ENCODE measurements around the gene AIG1.
"Not testable (repeated sequence)": the region's sequence is repeated elsewhere in the genome, so short reads cannot be mapped to it uniquely, and the experiment has no call there.

AIG1 gene

GRCh38 chr6:143078468-143079324 is 18.0 kb downstream of the AIG1 start:
- Histone ChIP-seq H3K27me3 (ENCODE audit: low read depth, low read length) (no peaks in the 10 kb centered on the region), H3K27ac (ENCODE audit: low read length) (no peak overlapping the region), H3K4me3 (ENCODE audit: low read depth in 1 of 2, low read length in 2 of 2) (no peak overlapping the region)

GRCh38 chr6:143079325-143079640 is 18.6 kb downstream of the AIG1 start:
- Histone ChIP-seq H3K4me1 (ENCODE audit: control insufficient read depth in 1 of 2, insufficient read depth in 2 of 2, low read length in 2 of 2) (no peaks in the 10 kb centered on the region), H3K4me3 (ENCODE audit: low read depth in 1 of 2, low read length in 2 of 2) (no peak overlapping the region), H3K9me3 (ENCODE audit: control insufficient read depth in 1 of 2, low read length in 2 of 2) (peaks cover 0 to 7% of the 10 kb centered on the region in 2 donors), H3K36me3 (ENCODE audit: control insufficient read depth in 1 of 2, insufficient read depth in 2 of 2, low read length in 2 of 2) (no peaks in the 10 kb centered on the region), H3K27ac (ENCODE audit: low read length) (no peak overlapping the region), H3K27me3 (ENCODE audit: low read depth, low read length) (no peaks in the 10 kb centered on the region)

More at GRCh38 chr6:143078468-143079324, 18.0 kb downstream of the AIG1 start:
- no peaks in the 10 kb centered on the region for H3K4me1 ChIP-seq (ENCODE audit: control insufficient read depth in 1 of 2, insufficient read depth in 2 of 2, low read length in 2 of 2)
- H3K9me3 ChIP-seq (ENCODE audit: control insufficient read depth in 1 of 2, low read length in 2 of 2), result peaks cover 0 to 7% of the 10 kb centered on the region in 2 donors
- no peaks in the 10 kb centered on the region for H3K36me3 ChIP-seq (ENCODE audit: control insufficient read depth in 1 of 2, insufficient read depth in 2 of 2, low read length in 2 of 2)

- not testable (repeated sequence) for H3K27me3 ChIP-seq (ENCODE audit: low read depth, low read length); H3K4me3 ChIP-seq (ENCODE audit: low read depth in 1 of 2, low read length in 2 of 2); H3K4me1 ChIP-seq (ENCODE audit: control insufficient read depth in 1 of 2, insufficient read depth in 2 of 2, low read length in 2 of 2); H3K9me3 ChIP-seq (ENCODE audit: control insufficient read depth in 1 of 2, low read length in 2 of 2); H3K36me3 ChIP-seq (ENCODE audit: control insufficient read depth in 1 of 2, insufficient read depth in 2 of 2, low read length in 2 of 2); H3K27ac ChIP-seq (ENCODE audit: low read length)
Observed at GRCh38 chr6:143082274-143082673, 21.6 kb downstream of the AIG1 start.

- not testable (repeated sequence) for H3K36me3 ChIP-seq (ENCODE audit: control insufficient read depth in 1 of 2, insufficient read depth in 2 of 2, low read length in 2 of 2); H3K4me3 ChIP-seq (ENCODE audit: low read depth in 1 of 2, low read length in 2 of 2); H3K4me1 ChIP-seq (ENCODE audit: control insufficient read depth in 1 of 2, insufficient read depth in 2 of 2, low read length in 2 of 2); H3K27ac ChIP-seq (ENCODE audit: low read length); H3K27me3 ChIP-seq (ENCODE audit: low read depth, low read length); H3K9me3 ChIP-seq (ENCODE audit: control insufficient read depth in 1 of 2, low read length in 2 of 2)
Observed at GRCh38 chr6:143084019-143084418, 23.3 kb downstream of the AIG1 start.

GRCh38 chr6:143087335-143087734 is 26.6 kb downstream of the AIG1 start:
- not testable (repeated sequence) for H3K36me3 ChIP-seq (ENCODE audit: control insufficient read depth in 1 of 2, insufficient read depth in 2 of 2, low read length in 2 of 2); H3K27me3 ChIP-seq (ENCODE audit: low read depth, low read length); H3K4me1 ChIP-seq (ENCODE audit: control insufficient read depth in 1 of 2, insufficient read depth in 2 of 2, low read length in 2 of 2); H3K27ac ChIP-seq (ENCODE audit: low read length); H3K9me3 ChIP-seq (ENCODE audit: control insufficient read depth in 1 of 2, low read length in 2 of 2); H3K4me3 ChIP-seq (ENCODE audit: low read depth in 1 of 2, low read length in 2 of 2)

- H3K9me3 ChIP-seq (ENCODE audit: control insufficient read depth in 1 of 2, low read length in 2 of 2), result no peaks in the 10 kb centered on the region
- H3K4me1 ChIP-seq (ENCODE audit: control insufficient read depth in 1 of 2, insufficient read depth in 2 of 2, low read length in 2 of 2), result no peaks in the 10 kb centered on the region
- no peaks in the 10 kb centered on the region for H3K27me3 ChIP-seq (ENCODE audit: low read depth, low read length)
- no peak overlapping the region for H3K4me3 ChIP-seq (ENCODE audit: low read depth in 1 of 2, low read length in 2 of 2)
- no peaks in the 10 kb centered on the region for H3K36me3 ChIP-seq (ENCODE audit: control insufficient read depth in 1 of 2, insufficient read depth in 2 of 2, low read length in 2 of 2)
- H3K27ac ChIP-seq (ENCODE audit: low read length), result no peak overlapping the region
Observed at GRCh38 chr6:143087856-143088255, 27.2 kb downstream of the AIG1 start.

GRCh38 chr6:143090314-143091044 is 29.8 kb downstream of the AIG1 start:
- no peaks in the 10 kb centered on the region for H3K27me3 ChIP-seq (ENCODE audit: low read depth, low read length)
- no peak overlapping the region for H3K4me3 ChIP-seq (ENCODE audit: low read depth in 1 of 2, low read length in 2 of 2)
- no peaks in the 10 kb centered on the region for H3K36me3 ChIP-seq (ENCODE audit: control insufficient read depth in 1 of 2, insufficient read depth in 2 of 2, low read length in 2 of 2)
- no peaks in the 10 kb centered on the region for H3K9me3 ChIP-seq (ENCODE audit: control insufficient read depth in 1 of 2, low read length in 2 of 2)
- no peak overlapping the region for H3K27ac ChIP-seq (ENCODE audit: low read length)
- H3K4me1 ChIP-seq (ENCODE audit: control insufficient read depth in 1 of 2, insufficient read depth in 2 of 2, low read length in 2 of 2), result no peaks in the 10 kb centered on the region

GRCh38 chr6:143092768-143093167 is 32.1 kb downstream of the AIG1 start:
- no peak overlapping the region for H3K4me3 ChIP-seq (ENCODE audit: low read depth in 1 of 2, low read length in 2 of 2)
- no peaks in the 10 kb centered on the region for H3K36me3 ChIP-seq (ENCODE audit: control insufficient read depth in 1 of 2, insufficient read depth in 2 of 2, low read length in 2 of 2)
- H3K4me1 ChIP-seq (ENCODE audit: control insufficient read depth in 1 of 2, insufficient read depth in 2 of 2, low read length in 2 of 2), result no peaks in the 10 kb centered on the region
- no peaks in the 10 kb centered on the region for H3K9me3 ChIP-seq (ENCODE audit: control insufficient read depth in 1 of 2, low read length in 2 of 2)
- H3K27ac ChIP-seq (ENCODE audit: low read length), result no peak overlapping the region
- H3K27me3 ChIP-seq (ENCODE audit: low read depth, low read length), result no peaks in the 10 kb centered on the region

GRCh38 chr6:143093290-143093689 is 32.6 kb downstream of the AIG1 start:
- H3K4me1 ChIP-seq (ENCODE audit: control insufficient read depth in 1 of 2, insufficient read depth in 2 of 2, low read length in 2 of 2), result no peaks in the 10 kb centered on the region

GRCh38 chr6:143096403-143096802 is 35.7 kb downstream of the AIG1 start:
- no peaks in the 10 kb centered on the region for H3K4me1 ChIP-seq (ENCODE audit: control insufficient read depth in 1 of 2, insufficient read depth in 2 of 2, low read length in 2 of 2)
- H3K9me3 ChIP-seq (ENCODE audit: control insufficient read depth in 1 of 2, low read length in 2 of 2), result no peaks in the 10 kb centered on the region
- no peaks in the 10 kb centered on the region for H3K27me3 ChIP-seq (ENCODE audit: low read depth, low read length)
- H3K4me3 ChIP-seq (ENCODE audit: low read depth in 1 of 2, low read length in 2 of 2), result no peak overlapping the region
- H3K36me3 ChIP-seq (ENCODE audit: control insufficient read depth in 1 of 2, insufficient read depth in 2 of 2, low read length in 2 of 2), result no peaks in the 10 kb centered on the region
- H3K27ac ChIP-seq (ENCODE audit: low read length), result no peak overlapping the region

More at GRCh38 chr6:143093290-143093689, 32.6 kb downstream of the AIG1 start:
- Histone ChIP-seq H3K4me3 (ENCODE audit: low read depth in 1 of 2, low read length in 2 of 2) (no peak overlapping the region), H3K36me3 (ENCODE audit: control insufficient read depth in 1 of 2, insufficient read depth in 2 of 2, low read length in 2 of 2) (no peaks in the 10 kb centered on the region), H3K27me3 (ENCODE audit: low read depth, low read length) (no peaks in the 10 kb centered on the region), H3K27ac (ENCODE audit: low read length) (no peak overlapping the region), H3K9me3 (ENCODE audit: control insufficient read depth in 1 of 2, low read length in 2 of 2) (no peaks in the 10 kb centered on the region)

GRCh38 chr6:143097224-143097795 is 36.6 kb downstream of the AIG1 start:
- Histone ChIP-seq H3K9me3 (ENCODE audit: control insufficient read depth in 1 of 2, low read length in 2 of 2) (no peaks in the 10 kb centered on the region), H3K4me3 (ENCODE audit: low read depth in 1 of 2, low read length in 2 of 2) (no peak overlapping the region), H3K36me3 (ENCODE audit: control insufficient read depth in 1 of 2, insufficient read depth in 2 of 2, low read length in 2 of 2) (no peaks in the 10 kb centered on the region), H3K4me1 (ENCODE audit: control insufficient read depth in 1 of 2, insufficient read depth in 2 of 2, low read length in 2 of 2) (no peaks in the 10 kb centered on the region), H3K27ac (ENCODE audit: low read length) (no peak overlapping the region), H3K27me3 (ENCODE audit: low read depth, low read length) (no peaks in the 10 kb centered on the region)
